ENCODE measurements around the gene GNPTG.

Gene GNPTG

DNA sequence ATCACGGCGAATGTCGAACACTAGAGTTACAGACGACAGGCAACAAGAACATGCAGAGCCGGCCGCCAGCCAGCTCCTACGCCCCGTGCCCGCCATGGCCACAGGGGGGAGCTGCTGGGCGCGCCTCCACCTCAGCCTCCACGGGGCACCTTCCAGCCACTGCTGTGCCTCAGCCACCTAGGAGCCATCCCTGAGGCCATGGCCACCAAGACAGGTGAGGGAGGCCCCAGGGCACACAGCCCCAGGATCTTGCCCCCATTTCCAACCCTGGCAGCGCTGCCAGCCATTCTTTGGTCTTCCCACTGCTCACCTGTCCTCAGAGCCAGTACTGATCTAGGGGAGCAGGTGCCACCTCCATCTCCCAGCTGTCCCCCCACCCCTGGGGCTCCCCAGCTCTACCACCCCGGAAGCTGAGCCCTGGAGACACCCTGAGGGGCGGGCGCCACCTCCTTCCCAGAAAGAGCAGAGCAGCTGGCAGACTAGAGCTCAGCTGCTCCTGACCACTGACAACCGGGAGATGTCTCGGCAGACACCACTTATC is 11.8 kb downstream of the GNPTG start:
- H3K4me2 ChIP-seq = no peak overlapping the region
- H3K4me3 ChIP-seq (IDR thresholded peaks at IDR 0.05; ENCODE audit: insufficient read depth, low read depth, low read length) = no peak overlapping the region
- peaks cover under 1% of the 10 kb centered on the region; the same call in 1 of the 2 replicates for H4K20me1 ChIP-seq (ENCODE audit: insufficient read depth)
- H3K36me3 ChIP-seq (ENCODE audit: insufficient read depth) = no peaks in the 10 kb centered on the region; the same call in 1 of the 2 replicates
- H3K9ac ChIP-seq = no peak overlapping the region
- H3K27ac ChIP-seq = no peak overlapping the region
- H3K27me3 ChIP-seq (ENCODE audit: insufficient read depth, low read depth) = no peaks in the 10 kb centered on the region
- no peaks in the 10 kb centered on the region for H3K4me1 ChIP-seq (ENCODE audit: low read depth, poor library complexity, severe bottlenecking)
- peak; percentile 70 for TF ChIP-seq CTCF (conservative IDR thresholded peaks at IDR 0.05; ENCODE audit: low read depth, low read length)
- no peak overlapping the region for H2AFZ ChIP-seq (ENCODE audit: low read depth)
- peaks cover 39% of the 10 kb centered on the region for H3K79me2 ChIP-seq (ENCODE audit: insufficient read depth, low read depth)

GRCh38 chr16:1364510-1364909 is 12.8 kb downstream of the GNPTG start:
- Histone ChIP-seq H4K20me1 (ENCODE audit: insufficient read depth) (no peaks in the 10 kb centered on the region; the same call in 1 of the 2 replicates), H3K36me3 (ENCODE audit: insufficient read depth) (no peaks in the 10 kb centered on the region; the same call in 1 of the 2 replicates)

DNA sequence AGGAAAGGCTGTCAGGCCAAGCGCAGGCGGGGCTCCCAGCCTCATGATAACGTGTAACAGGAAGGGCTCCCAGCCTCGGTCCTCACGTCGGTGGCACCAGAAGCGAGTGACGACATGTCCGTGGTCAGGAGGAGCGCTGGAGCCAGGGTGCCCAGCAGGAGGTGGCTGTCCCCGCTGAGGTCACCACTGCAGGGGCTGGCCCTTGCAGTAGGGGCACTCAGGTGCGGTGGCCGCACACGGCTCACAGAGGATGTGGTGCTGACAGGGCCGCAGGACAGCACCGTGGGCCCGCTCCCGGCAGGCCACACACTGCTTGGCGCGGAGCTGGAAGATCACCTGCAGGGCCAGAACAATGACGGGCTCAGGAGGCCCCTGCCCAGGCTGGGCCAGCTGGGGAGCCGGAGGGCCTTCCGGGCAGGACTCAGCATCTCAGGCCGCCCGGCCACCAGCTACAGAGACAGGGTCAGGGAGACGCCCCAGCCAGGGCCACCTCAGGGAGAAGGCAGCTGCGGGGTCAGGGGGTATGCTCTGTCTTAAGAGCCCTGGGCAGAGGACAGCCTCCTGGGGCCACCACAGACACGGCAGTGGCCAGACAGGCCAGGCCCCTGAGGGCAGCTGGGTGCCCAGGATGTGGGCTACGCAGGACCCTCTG is 14.5 kb downstream of the GNPTG start:
- Histone ChIP-seq H3K79me2 (ENCODE audit: insufficient read depth, low read depth) (peaks cover 18% of the 10 kb centered on the region), H3K4me1 (ENCODE audit: low read depth, poor library complexity, severe bottlenecking) (no peaks in the 10 kb centered on the region), H3K36me3 (ENCODE audit: insufficient read depth) (no peaks in the 10 kb centered on the region; the same call in 1 of the 2 replicates), H3K27me3 (ENCODE audit: insufficient read depth, low read depth) (no peaks in the 10 kb centered on the region), H3K9ac (no peak overlapping the region), H2AFZ (ENCODE audit: low read depth) (no peak overlapping the region), H3K27ac (no peak overlapping the region), H4K20me1 (ENCODE audit: insufficient read depth) (no peaks in the 10 kb centered on the region; the same call in 1 of the 2 replicates), H3K4me2 (no peak overlapping the region), H3K4me3 (IDR thresholded peaks at IDR 0.05; ENCODE audit: insufficient read depth, low read depth, low read length) (no peak overlapping the region)
- no peak for TF ChIP-seq CTCF (conservative IDR thresholded peaks at IDR 0.05; ENCODE audit: low read depth, low read length)

More at GRCh38 chr16:1364510-1364909, 12.8 kb downstream of the GNPTG start:
- H3K27ac ChIP-seq = no peak overlapping the region
- TF ChIP-seq CTCF (conservative IDR thresholded peaks at IDR 0.05; ENCODE audit: low read depth, low read length) = no peak
- peaks cover 32% of the 10 kb centered on the region for H3K79me2 ChIP-seq (ENCODE audit: insufficient read depth, low read depth)
- H3K27me3 ChIP-seq (ENCODE audit: insufficient read depth, low read depth) = no peaks in the 10 kb centered on the region
- H3K4me3 ChIP-seq (IDR thresholded peaks at IDR 0.05; ENCODE audit: insufficient read depth, low read depth, low read length) = no peak overlapping the region
- no peak overlapping the region for H3K9ac ChIP-seq
- no peak overlapping the region for H3K4me2 ChIP-seq
- H3K4me1 ChIP-seq (ENCODE audit: low read depth, poor library complexity, severe bottlenecking) = no peaks in the 10 kb centered on the region
- no peak overlapping the region for H2AFZ ChIP-seq (ENCODE audit: low read depth)

- 0 out of 2 replicates have a peak, but pooled peaks cover 12% of the 10 kb centered on the region for H3K79me2 ChIP-seq (ENCODE audit: insufficient read depth, low read depth)
Measured at GRCh38 chr16:1366712-1367299, 15.1 kb downstream of the GNPTG start.

More at GRCh38 chr16:1366712-1367299, 15.1 kb downstream of the GNPTG start:
- no peak overlapping the region for H3K9ac ChIP-seq
- no peak overlapping the region for H3K4me3 ChIP-seq (IDR thresholded peaks at IDR 0.05; ENCODE audit: insufficient read depth, low read depth, low read length)
- no peak overlapping the region for H3K4me2 ChIP-seq
- TF ChIP-seq CTCF (conservative IDR thresholded peaks at IDR 0.05; ENCODE audit: low read depth, low read length) = no peak
- H3K4me1 ChIP-seq (ENCODE audit: low read depth, poor library complexity, severe bottlenecking) = no peaks in the 10 kb centered on the region
- no peak overlapping the region for H2AFZ ChIP-seq (ENCODE audit: low read depth)
- no peaks in the 10 kb centered on the region; the same call in 1 of the 2 replicates for H3K36me3 ChIP-seq (ENCODE audit: insufficient read depth)
- no peaks in the 10 kb centered on the region for H3K27me3 ChIP-seq (ENCODE audit: insufficient read depth, low read depth)
- H3K27ac ChIP-seq = no peak overlapping the region
- H4K20me1 ChIP-seq (ENCODE audit: insufficient read depth) = no peaks in the 10 kb centered on the region; the same call in 1 of the 2 replicates

Measured in KMS-11 (cell line).